Measurements from ENCODE around the gene SARDH. TPM values are rescaled to one million over a fixed set of nuclear protein-coding genes. Genes with fewer than 3 reads are reported as not detected.

SARDH gene
- total and polyA plus RNA-seq, 2 donors (not counting 1 experiment from before 2014, with no cell fraction given), result 0.03 to 0.07 TPM

- Histone ChIP-seq H3K4me3 (ENCODE audit: control extremely low read depth in 1 of 5, extremely low read depth in 1 of 5, insufficient read depth in 1 of 5, low read depth in 2 of 5, low read length in 4 of 5) (no peak overlapping the region), H3K4me1 (ENCODE audit: control insufficient read depth in 2 of 2, insufficient read depth in 2 of 2, low read length in 2 of 2) (no peaks in the 10 kb centered on the region), H3K27me3 (replicated peaks in 1 of 4; ENCODE audit: control extremely low read depth in 1 of 4, control insufficient read depth in 3 of 4, insufficient read depth in 4 of 4, low read length in 3 of 4) (no peaks in the 10 kb centered on the region), H3K36me3 (replicated peaks in 1 of 2; ENCODE audit: control extremely low read depth in 1 of 2, control insufficient read depth in 1 of 2, extremely low read depth in 1 of 2, insufficient read depth in 2 of 2, low read length in 1 of 2) (no peaks in the 10 kb centered on the region), H3K9ac (ENCODE audit: low read length) (no peak overlapping the region), H3K4me2 (replicated peaks; ENCODE audit: low read depth, low read length, poor library complexity, severe bottlenecking) (no peak overlapping the region), H3K79me2 (ENCODE audit: control insufficient read depth, insufficient read depth, low read length) (no peaks in the 10 kb centered on the region), H3K9me3 (ENCODE audit: control extremely low read depth in 1 of 3, control insufficient read depth in 2 of 3, insufficient read depth in 1 of 3, low read length in 2 of 3) (peaks cover 0 to 7% (median 0%) of the 10 kb centered on the region in 3 donors), H4K20me1 (ENCODE audit: control insufficient read depth, insufficient read depth, low read length, poor library complexity, severe bottlenecking) (no peaks in the 10 kb centered on the region), H3K27ac (ENCODE audit: low read length in 2 of 2) (no peak overlapping the region), H2AFZ (ENCODE audit: insufficient read depth, low read depth, low read length, poor library complexity, severe bottlenecking) (no peak overlapping the region)
- ChIA-PET CTCF (no interaction called here), POLR2A (no interaction called here)
- peaks cover 8% of the 10 kb centered on the region for H3K27me3 Mint-ChIP-seq
- no peaks in the 10 kb centered on the region for H3K9me3 Mint-ChIP-seq (ENCODE audit: insufficient read depth)
- no peak overlapping the region for H3K27ac Mint-ChIP-seq
- no peak for TF ChIP-seq EZH2 (IDR thresholded peaks at IDR 0.05; ENCODE audit: borderline replicate concordance, insufficient read depth, low read depth, low read length, poor library complexity, severe bottlenecking)
- no peak for TF ChIP-seq CTCF (IDR thresholded peaks at IDR 0.05)
- no peaks in the 10 kb centered on the region for H3K4me1 Mint-ChIP-seq
- intact Hi-C loops (cut with micrococcal nuclease), result no loop called here
- DNase-seq (no peak), ATAC-seq (ENCODE audit: low read depth) (no peak)
- WGBS (ENCODE audit: insufficient coverage), result 99% methylated on average over 17 of the region's 17 CpGs
- H3K4me3 Mint-ChIP-seq, result no peak overlapping the region
Observed at GRCh38 chr9:133670466-133670865, 67.7 kb downstream of the SARDH start.

- WGBS (ENCODE audit: insufficient coverage), result 93% methylated on average over 12 of the region's 16 CpGs
- H3K27ac Mint-ChIP-seq, result no peak overlapping the region
- no peaks in the 10 kb centered on the region for H3K4me1 Mint-ChIP-seq
Observed at GRCh38 chr9:133669182-133669801, 68.9 kb downstream of the SARDH start.

More at GRCh38 chr9:133669182-133669801, 68.9 kb downstream of the SARDH start:
- intact Hi-C loops (cut with micrococcal nuclease), result no loop called here
- POLR2A ChIA-PET, result no interaction called here
- TF ChIP-seq EZH2 (IDR thresholded peaks at IDR 0.05; ENCODE audit: borderline replicate concordance, insufficient read depth, low read depth, low read length, poor library complexity, severe bottlenecking), result no peak
- no peak for TF ChIP-seq CTCF (IDR thresholded peaks at IDR 0.05)
- Histone ChIP-seq H3K79me2 (ENCODE audit: control insufficient read depth, insufficient read depth, low read length) (no peaks in the 10 kb centered on the region), H3K27me3 (replicated peaks in 1 of 4; ENCODE audit: control extremely low read depth in 1 of 4, control insufficient read depth in 3 of 4, insufficient read depth in 4 of 4, low read length in 3 of 4) (no peaks in the 10 kb centered on the region), H3K27ac (ENCODE audit: low read length in 2 of 2) (no peak overlapping the region), H2AFZ (ENCODE audit: insufficient read depth, low read depth, low read length, poor library complexity, severe bottlenecking) (no peak overlapping the region), H3K4me1 (ENCODE audit: control insufficient read depth in 2 of 2, insufficient read depth in 2 of 2, low read length in 2 of 2) (no peaks in the 10 kb centered on the region), H3K4me2 (replicated peaks; ENCODE audit: low read depth, low read length, poor library complexity, severe bottlenecking) (no peak overlapping the region), H3K4me3 (ENCODE audit: control extremely low read depth in 1 of 5, extremely low read depth in 1 of 5, insufficient read depth in 1 of 5, low read depth in 2 of 5, low read length in 4 of 5) (no peak overlapping the region), H3K36me3 (replicated peaks in 1 of 2; ENCODE audit: control extremely low read depth in 1 of 2, control insufficient read depth in 1 of 2, extremely low read depth in 1 of 2, insufficient read depth in 2 of 2, low read length in 1 of 2) (no peaks in the 10 kb centered on the region), H4K20me1 (ENCODE audit: control insufficient read depth, insufficient read depth, low read length, poor library complexity, severe bottlenecking) (no peaks in the 10 kb centered on the region), H3K9me3 (ENCODE audit: control extremely low read depth in 1 of 3, control insufficient read depth in 2 of 3, insufficient read depth in 1 of 3, low read length in 2 of 3) (peaks cover 0 to 7% (median 0%) of the 10 kb centered on the region in 3 donors), H3K9ac (ENCODE audit: low read length) (no peak overlapping the region)
- CTCF ChIA-PET, result interaction anchor here (0.7 kb wide), 1 partner anchor 881 kb away, joined by 6 read pairs; no protein-coding TSS in a partner anchor
- Mint-ChIP-seq H3K27me3 (peaks cover 4% of the 10 kb centered on the region), H3K4me3 (no peak overlapping the region), H3K9me3 (ENCODE audit: insufficient read depth) (no peaks in the 10 kb centered on the region)
- no peak for DNase-seq
- no peak for ATAC-seq (ENCODE audit: low read depth)
